ENCODE measurements around the gene USF3. TPM values are rescaled to one million over a fixed set of nuclear protein-coding genes. Genes with fewer than 3 reads are reported as not detected.

USF3 gene
- total and polyA plus RNA-seq, 2 experiments from 2014 or later = 10.1 to 23.5 TPM

DNA sequence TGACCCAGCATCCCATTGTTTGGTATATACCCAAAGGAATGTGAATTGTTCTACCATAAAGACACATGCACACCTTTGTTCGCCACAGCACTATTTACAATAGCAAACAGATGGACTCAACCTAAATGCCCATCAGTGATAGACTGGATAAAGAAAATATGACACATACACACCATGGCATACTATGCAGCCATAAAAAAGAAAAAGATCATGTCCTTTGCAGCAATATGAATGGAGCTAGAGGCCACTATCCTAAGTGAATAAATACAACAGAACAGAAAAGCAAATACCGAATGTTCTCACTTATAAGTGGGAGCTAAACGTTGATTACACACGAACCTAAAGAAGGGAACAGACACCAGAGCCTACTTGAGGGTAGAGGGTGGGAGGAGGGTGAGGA is 11.4 kb upstream of the USF3 start:
- Mint-ChIP-seq H3K4me1 (no peaks in the 10 kb centered on the region), H3K27me3 (ENCODE audit: insufficient read depth, low read depth, poor library complexity) (peaks cover 3% of the 10 kb centered on the region), H3K9me3 (no peaks in the 10 kb centered on the region), H3K36me3 (ENCODE audit: low read depth) (no peaks in the 10 kb centered on the region), H3K4me3 (no peak overlapping the region), H3K27ac (no peak overlapping the region)
- H3K9me2 ChIP-seq (ENCODE audit: insufficient read depth) = no peaks in the 10 kb centered on the region
- H3K4me1 ChIP-seq (ENCODE audit: insufficient read depth) = no peaks in the 10 kb centered on the region
- H4K20me1 ChIP-seq (replicated peaks; ENCODE audit: insufficient read depth) = no peaks in the 10 kb centered on the region
- H3K27ac ChIP-seq (ENCODE audit: low read depth) = no peak overlapping the region
- H3K79me2 ChIP-seq (replicated peaks; ENCODE audit: insufficient read depth) = no peaks in the 10 kb centered on the region
- no peaks in the 10 kb centered on the region for H3F3A ChIP-seq (replicated peaks; ENCODE audit: low read depth)
- H3K27me3 ChIP-seq (ENCODE audit: insufficient read depth) = no peaks in the 10 kb centered on the region
- H2AFZ ChIP-seq = no peak overlapping the region
- DNase-seq (ENCODE audit: low spot score) (no peak), ATAC-seq (no peak)
- no peaks in the 10 kb centered on the region for H3K36me3 ChIP-seq (ENCODE audit: insufficient read depth)
- H3K4me2 ChIP-seq = no peak overlapping the region
- no peak overlapping the region for H3K4me3 ChIP-seq
- TF ChIP-seq, protein P1, sequence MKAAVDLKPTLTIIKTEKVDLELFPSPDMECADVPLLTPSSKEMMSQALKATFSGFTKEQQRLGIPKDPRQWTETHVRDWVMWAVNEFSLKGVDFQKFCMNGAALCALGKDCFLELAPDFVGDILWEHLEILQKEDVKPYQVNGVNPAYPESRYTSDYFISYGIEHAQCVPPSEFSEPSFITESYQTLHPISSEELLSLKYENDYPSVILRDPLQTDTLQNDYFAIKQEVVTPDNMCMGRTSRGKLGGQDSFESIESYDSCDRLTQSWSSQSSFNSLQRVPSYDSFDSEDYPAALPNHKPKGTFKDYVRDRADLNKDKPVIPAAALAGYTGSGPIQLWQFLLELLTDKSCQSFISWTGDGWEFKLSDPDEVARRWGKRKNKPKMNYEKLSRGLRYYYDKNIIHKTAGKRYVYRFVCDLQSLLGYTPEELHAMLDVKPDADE (IDR thresholded peaks at IDR 0.05) = no peak
- TF ChIP-seq POLR2AphosphoS5 (IDR thresholded peaks at IDR 0.05; ENCODE audit: low read depth) (no peak), ZNF114 (CRISPR knock-in tag; IDR thresholded peaks at IDR 0.05) (no peak), JUNB (IDR thresholded peaks at IDR 0.05; ENCODE audit: unreplicated experiment) (no peak), STAT1 (IDR thresholded peaks at IDR 0.05; ENCODE audit: unreplicated experiment) (no peak), EZH2 (IDR thresholded peaks at IDR 0.05; ENCODE audit: low read depth, unreplicated experiment) (no peak), CTCF (conservative IDR thresholded peaks at IDR 0.05; ENCODE audit: low read depth in 2 of 2) (no peak), ZNF331 (CRISPR knock-in tag; IDR thresholded peaks at IDR 0.05; ENCODE audit: low read depth) (no peak), NANOG (IDR thresholded peaks at IDR 0.05; ENCODE audit: borderline replicate concordance) (no peak), ZNF462 (CRISPR knock-in tag; IDR thresholded peaks at IDR 0.05) (no peak), EZH2phosphoT487 (IDR thresholded peaks at IDR 0.05; ENCODE audit: unreplicated experiment) (no peak), CREB1 (CRISPR knock-in tag; IDR thresholded peaks at IDR 0.05; ENCODE audit: low read depth) (no peak)
- TF ChIP-seq, protein P2, sequence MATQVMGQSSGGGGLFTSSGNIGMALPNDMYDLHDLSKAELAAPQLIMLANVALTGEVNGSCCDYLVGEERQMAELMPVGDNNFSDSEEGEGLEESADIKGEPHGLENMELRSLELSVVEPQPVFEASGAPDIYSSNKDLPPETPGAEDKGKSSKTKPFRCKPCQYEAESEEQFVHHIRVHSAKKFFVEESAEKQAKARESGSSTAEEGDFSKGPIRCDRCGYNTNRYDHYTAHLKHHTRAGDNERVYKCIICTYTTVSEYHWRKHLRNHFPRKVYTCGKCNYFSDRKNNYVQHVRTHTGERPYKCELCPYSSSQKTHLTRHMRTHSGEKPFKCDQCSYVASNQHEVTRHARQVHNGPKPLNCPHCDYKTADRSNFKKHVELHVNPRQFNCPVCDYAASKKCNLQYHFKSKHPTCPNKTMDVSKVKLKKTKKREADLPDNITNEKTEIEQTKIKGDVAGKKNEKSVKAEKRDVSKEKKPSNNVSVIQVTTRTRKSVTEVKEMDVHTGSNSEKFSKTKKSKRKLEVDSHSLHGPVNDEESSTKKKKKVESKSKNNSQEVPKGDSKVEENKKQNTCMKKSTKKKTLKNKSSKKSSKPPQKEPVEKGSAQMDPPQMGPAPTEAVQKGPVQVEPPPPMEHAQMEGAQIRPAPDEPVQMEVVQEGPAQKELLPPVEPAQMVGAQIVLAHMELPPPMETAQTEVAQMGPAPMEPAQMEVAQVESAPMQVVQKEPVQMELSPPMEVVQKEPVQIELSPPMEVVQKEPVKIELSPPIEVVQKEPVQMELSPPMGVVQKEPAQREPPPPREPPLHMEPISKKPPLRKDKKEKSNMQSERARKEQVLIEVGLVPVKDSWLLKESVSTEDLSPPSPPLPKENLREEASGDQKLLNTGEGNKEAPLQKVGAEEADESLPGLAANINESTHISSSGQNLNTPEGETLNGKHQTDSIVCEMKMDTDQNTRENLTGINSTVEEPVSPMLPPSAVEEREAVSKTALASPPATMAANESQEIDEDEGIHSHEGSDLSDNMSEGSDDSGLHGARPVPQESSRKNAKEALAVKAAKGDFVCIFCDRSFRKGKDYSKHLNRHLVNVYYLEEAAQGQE (IDR thresholded peaks at IDR 0.05; ENCODE audit: unreplicated experiment) = no peak
